GM18517 (cell line): Measurements from ENCODE around the gene NPNT.

Experiments
- ATAC-seq: cut with Tn5 transposase; IDR thresholded peaks from one replicate; pipeline ENCODE4 v1.9.1; 2021; ENCODE audit warnings: mild to moderate bottlenecking, moderate library complexity; ENCODE audit not compliant: unreplicated experiment

Gene NPNT

GRCh38 chr4:105967058-105967658 is 71.9 kb downstream of the NPNT start:
- ATAC-seq, result no peak

- ATAC-seq, result no peak
Measured at GRCh38 chr4:105969575-105969974, 74.3 kb downstream of the NPNT start.

- ATAC-seq, result no peak
Measured at GRCh38 chr4:105970371-105970770, 75.1 kb downstream of the NPNT start.

GRCh38 chr4:105971036-105971435 is 75.8 kb downstream of the NPNT start:
- ATAC-seq, result no peak

- no peak for ATAC-seq
Measured at GRCh38 chr4:105972946-105973621, 77.8 kb downstream of the NPNT start.

- ATAC-seq, result no peak
Measured at GRCh38 chr4:105976915-105977314, 81.6 kb downstream of the NPNT start.

GRCh38 chr4:105978684-105979296 is 83.5 kb downstream of the NPNT start:
- no peak for ATAC-seq

GRCh38 chr4:105979506-105979905 is 84.2 kb downstream of the NPNT start:
- no peak for ATAC-seq

GRCh38 chr4:105988671-105989070 is 93.4 kb downstream of the NPNT start:
- ATAC-seq, result no peak

GRCh38 chr4:105989485-105990242 is 94.4 kb downstream of the NPNT start:
- no peak for ATAC-seq

- no peak for ATAC-seq
Measured at GRCh38 chr4:105990933-105991332, 95.7 kb downstream of the NPNT start.

- ATAC-seq, result no peak
Measured at GRCh38 chr4:105991726-105992125, 96.5 kb downstream of the NPNT start.

- no peak for ATAC-seq
Measured at GRCh38 chr4:105992641-105993305, 97.5 kb downstream of the NPNT start.

- ATAC-seq, result no peak
Measured at GRCh38 chr4:105994061-105994460, 98.8 kb downstream of the NPNT start.

GRCh38 chr4:105994841-105995501 is 99.7 kb downstream of the NPNT start:
- ATAC-seq, result no peak

- ATAC-seq, result no peak
Measured at GRCh38 chr4:105996845-105997244, 101.6 kb downstream of the NPNT start.

GRCh38 chr4:105998171-105999063 is 103.1 kb downstream of the NPNT start:
- no peak for ATAC-seq

GRCh38 chr4:106002994-106003393 is 107.7 kb downstream of the NPNT start:
- ATAC-seq, result no peak

GRCh38 chr4:106010761-106011160 is 115.5 kb downstream of the NPNT start:
- ATAC-seq, result no peak

GRCh38 chr4:106011387-106011786 is 116.1 kb downstream of the NPNT start:
- no peak for ATAC-seq
